Activated T-helper 1 cell treated with anti-CD3 and anti-CD28 coated beads, Interleukin-2, amount 50 U/mL, for 16 hours (primary cell): ENCODE data around the gene RPL3.

ENCODE experiments used
- DNase-seq, 2 donors: peaks; one replicate each; pipeline ENCODE4 v3.0.0-alpha.2; 2020; ENCODE audit warnings: low read depth in 1 of 2, low spot score in 1 of 2

RPL3 gene

DNA sequence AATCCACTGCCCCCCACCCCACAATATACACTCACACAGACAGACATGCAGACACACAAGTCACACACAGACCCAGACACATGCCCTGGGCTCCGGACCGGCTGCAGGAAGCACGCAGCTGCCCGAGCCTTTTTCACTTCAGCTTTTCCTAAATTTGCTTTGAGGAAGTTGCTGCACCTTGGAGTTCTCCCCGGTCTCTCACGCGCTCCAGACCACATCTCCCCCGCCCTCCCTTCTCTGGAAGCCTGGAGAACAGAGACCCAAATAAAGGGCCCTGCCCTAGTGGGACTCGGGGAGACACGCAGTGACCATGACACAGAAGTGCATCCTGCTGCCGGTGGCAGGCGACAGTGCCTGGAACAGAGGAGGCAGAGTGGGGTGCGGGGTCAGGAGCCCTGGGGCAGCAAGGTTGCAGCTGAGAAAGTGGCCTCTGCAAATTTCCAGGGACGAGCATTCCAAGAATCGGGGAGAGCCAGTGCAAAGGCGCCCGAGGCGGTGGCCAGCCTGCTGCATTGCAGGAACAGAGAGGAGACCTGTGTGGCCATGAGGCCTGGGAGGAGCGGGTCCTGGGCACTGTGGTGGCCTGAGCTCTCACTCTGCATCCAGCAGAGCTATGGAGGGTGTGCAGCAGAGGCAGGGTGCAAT is 19.1 kb downstream of the RPL3 start:
- no peak for DNase-seq

DNA sequence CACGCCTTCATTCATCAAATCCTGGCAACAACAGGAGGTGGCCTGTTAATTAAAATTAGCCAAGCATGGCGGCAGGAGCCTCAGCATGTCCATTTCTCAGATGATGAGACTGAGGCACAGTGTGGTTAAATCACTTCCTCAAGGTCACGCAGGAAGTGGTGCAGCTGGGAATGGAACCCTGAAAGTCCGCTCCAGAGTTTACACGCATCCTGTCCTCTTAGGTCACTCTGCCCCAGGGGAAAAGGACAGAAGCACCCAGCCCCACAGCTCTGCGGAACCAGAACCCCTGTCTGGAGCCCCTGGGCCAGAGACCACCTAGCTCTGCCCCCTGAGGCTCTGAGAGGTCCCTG is 19.6 kb downstream of the RPL3 start:
- no peak for DNase-seq

DNA sequence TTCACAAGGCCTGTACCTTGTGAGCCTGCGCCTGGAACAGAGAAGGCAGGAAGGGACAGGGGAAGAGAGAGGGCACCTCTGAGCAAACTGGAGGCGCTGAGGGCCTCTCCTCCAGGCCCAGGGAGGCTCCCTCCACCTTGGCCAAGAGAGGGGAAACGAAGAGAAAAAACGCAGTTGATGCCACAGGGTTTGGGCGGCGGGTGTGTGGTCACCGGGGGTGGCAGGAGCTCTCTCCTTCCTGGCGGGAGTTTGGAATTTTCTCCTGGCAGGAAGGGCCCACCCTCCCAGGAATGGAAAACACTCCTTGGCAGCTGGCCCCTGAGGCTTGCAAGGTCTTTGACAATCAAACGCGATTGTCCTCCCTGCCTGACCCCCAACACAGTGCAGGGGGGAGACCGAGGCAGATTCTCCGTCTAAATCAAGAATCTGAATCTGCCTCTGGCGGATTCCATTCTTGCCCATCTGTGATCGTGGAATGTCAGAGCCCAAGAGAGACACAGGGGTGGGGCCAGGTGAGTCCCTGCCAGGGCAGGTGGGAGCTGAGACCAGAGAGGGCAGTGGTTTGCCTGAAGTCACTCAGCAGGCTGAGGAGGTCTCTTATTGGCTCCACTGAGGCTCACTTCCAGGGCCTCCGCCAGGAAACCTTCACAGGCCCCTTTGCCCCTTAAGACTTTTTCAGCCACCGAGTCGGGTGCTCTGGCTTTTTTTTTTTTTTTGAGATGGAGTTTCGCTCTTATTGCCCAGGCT is 21.0 kb downstream of the RPL3 start:
- DNase-seq, result no peak

GRCh38 chr22:39297490-39298240 is 21.8 kb downstream of the RPL3 start:
- no peak for DNase-seq

GRCh38 chr22:39296981-39297489 is 22.4 kb downstream of the RPL3 start:
- DNase-seq, result no peak

GRCh38 chr22:39296535-39296934 is 22.9 kb downstream of the RPL3 start:
- DNase-seq, result no peak

DNA sequence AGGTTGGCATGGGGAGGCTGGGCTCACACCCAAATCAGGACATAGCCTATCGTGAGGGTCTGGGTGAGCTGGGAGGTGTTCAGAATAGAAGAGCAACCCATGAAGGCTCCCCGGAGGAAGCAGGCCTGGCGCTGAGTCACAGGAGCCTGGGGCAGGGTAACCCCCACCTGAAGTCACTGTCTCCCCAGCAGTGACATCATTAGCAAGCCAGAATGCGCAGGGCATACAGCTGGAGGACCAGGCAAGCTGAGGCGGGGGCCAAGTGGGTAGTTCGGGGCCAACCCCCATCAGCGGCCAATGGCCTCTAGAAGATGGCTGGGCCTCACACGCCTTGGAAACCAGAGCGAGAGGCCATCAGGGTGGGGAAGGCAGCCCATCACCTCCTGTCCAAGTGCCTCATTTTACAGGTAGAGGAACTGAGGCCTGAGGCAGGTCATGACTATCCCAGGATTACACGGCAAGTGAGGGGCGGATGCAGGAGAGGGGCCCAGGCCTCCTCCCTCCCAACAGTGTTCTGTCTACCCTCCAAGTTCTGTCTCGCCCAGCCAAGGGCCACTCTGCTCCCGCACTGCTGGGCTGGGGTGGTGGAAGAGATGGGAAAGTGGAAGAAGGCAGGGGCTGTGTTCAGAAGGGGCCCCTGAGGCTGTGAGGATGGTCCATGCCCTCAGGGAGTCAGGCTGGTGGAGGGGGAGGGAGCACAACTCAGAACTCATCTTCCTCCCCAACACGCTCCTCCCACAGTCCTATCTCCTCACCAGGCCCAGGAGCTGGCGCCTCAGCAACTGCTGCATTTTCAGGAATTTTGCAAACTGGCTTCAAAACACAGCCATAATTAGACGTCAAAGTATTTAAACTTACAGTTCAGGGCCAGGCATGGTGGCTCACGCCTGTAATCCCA is 24.6 kb downstream of the RPL3 start:
- DNase-seq, result no peak

DNA sequence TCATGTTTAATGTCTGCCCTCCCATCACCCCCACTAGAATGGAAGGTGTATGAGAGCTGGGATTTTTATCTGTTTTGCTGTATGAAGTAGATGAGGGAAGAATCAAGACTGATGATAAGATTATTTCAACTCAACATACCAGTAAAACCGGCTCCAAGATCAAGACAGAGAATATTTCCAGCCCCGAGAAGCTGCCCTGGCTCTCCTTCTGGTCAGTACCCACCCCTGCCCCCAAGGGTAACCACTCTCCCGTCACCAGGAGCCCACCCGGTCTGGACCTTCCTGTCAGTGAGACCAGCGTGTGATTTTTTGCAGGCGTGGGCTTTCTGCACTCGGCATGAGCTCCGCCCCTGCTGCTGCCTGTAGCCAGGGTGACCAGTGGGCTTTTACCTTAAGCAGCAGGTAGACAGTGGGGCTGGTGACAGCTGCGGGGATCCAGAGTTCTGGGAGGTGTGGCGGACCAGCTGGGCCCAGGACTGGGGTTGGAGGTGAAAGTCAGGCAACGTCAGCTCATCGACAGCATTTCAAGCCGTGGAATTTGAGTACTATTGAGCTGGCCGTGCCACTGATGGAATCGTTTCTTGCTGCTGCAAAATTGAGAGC is 25.6 kb downstream of the RPL3 start:
- no peak for DNase-seq

DNA sequence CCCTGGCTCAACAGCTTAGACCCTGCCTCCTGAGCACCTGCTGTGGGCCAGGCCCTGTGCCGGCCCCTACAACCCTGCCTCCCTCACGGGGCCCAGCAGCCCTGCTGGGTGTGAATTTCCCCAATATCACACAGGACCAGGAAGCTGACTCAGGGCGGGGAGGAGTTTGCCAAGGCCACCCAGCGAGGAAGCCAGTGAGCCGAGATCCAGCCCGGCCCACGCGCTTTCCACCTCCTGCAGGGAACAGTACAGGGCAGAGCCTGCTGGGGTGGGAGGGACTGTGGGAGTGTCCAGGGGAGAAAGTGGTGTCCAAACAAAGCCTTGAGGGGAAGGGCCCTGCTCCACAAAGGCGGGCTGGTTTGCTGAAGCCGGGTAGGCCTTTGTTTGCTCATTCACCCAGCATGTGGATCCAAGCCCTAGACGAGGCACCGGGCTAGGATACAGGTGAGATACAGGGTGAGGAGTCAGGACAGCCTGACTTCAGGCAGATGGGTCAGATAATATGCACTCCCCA is 26.8 kb downstream of the RPL3 start:
- no peak for DNase-seq

DNA sequence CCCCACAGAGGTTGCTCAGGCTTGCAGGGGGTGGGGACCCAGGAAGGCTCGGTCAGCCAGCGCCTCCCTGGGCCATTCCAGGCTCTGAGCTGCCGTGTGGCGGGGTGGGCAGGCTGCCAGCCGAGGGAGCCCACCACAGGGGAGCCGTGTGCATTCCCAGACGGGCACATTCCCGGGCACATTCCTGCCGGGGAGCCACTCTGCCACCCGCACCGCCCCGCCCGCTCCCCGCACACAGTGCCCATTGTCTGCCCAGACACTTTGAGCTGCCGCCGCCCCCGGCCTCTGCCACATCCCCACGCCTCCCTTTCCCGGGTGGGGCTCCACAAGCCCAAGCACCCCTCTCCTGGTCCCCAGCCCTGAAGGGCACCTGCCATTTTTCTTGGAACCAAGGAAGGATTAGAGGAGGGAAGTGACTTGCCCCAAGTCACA is 27.4 kb downstream of the RPL3 start:
- no peak for DNase-seq

DNA sequence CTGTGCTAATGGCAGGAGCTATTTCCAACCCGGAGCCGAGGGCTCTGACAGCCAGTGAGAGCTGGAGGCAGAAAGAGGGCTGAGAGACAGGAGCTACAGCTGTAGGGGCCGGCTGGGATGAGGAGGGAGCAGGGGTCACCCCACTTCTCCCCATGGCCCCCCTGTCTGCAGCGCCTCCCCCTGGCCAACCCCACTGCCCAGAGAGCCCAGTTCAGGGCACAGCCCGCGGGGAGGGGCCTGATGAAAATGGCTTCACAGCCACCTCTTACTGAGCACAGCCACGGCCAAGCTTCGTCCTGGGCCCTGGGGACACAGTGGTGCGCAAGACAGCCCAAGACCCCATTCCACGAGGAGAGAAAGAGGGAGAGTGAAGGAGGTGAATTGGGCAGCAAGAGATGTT is 27.9 kb downstream of the RPL3 start:
- DNase-seq, result no peak

DNA sequence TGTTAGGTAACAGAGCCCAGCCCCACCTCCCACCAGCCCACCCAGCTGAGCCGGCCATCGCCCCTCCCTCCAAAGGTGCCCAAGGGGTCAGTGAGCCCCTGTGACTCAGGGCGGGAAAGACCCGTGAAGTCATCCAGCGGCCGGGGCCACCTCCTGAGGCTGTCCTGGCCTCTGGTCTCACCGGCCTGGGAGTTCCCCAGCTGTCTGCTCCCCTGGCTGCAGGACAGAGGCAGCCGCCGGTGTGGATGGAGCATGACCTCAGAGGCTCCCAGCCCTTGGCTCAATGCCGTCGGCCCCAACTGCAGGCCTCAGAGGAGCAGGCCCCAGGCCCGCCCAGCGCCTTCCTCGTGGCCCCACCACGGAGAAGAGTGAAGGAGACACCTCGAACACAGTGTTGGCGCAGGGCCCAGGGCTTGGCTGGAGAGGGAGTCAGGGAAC is 28.7 kb downstream of the RPL3 start:
- DNase-seq, result no peak

DNA sequence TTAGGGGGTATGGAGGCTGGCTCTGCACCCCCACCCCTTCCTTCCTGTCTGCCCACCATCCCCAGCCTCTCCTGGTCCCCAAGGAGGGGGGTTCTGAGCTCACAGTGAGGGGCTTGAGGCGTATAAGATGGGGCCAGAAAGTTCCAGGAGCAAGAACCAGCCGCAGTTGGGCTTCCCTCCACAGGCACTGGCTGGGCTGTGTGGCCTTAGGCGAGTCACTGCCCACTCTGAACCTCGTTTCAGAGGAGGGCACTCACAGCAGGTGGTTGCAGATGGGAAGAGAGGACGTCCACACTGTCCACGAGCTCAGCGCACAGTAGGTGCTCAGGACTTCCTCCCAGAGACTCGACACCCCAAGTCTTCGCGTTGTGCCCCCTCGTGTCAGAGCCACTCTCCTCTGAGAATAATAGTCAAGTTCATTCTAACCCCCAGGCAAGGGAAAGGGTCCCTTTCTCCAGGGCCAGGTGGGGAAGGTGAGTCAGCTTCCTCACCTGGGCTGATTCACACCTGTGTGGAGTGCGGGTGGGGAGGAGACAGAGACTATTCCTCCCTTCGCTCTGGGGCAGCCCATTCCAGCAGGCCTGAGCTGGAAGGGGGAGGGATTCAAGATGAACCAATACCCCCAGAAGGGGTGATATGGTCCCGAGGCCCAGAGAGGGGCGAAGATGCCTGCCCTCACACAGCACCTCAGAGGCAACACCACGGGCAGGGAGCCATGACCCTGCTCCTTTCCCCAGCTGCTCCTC is 29.3 kb downstream of the RPL3 start:
- DNase-seq, result no peak

GRCh38 chr22:39289533-39289932 is 29.9 kb downstream of the RPL3 start:
- no peak for DNase-seq

DNA sequence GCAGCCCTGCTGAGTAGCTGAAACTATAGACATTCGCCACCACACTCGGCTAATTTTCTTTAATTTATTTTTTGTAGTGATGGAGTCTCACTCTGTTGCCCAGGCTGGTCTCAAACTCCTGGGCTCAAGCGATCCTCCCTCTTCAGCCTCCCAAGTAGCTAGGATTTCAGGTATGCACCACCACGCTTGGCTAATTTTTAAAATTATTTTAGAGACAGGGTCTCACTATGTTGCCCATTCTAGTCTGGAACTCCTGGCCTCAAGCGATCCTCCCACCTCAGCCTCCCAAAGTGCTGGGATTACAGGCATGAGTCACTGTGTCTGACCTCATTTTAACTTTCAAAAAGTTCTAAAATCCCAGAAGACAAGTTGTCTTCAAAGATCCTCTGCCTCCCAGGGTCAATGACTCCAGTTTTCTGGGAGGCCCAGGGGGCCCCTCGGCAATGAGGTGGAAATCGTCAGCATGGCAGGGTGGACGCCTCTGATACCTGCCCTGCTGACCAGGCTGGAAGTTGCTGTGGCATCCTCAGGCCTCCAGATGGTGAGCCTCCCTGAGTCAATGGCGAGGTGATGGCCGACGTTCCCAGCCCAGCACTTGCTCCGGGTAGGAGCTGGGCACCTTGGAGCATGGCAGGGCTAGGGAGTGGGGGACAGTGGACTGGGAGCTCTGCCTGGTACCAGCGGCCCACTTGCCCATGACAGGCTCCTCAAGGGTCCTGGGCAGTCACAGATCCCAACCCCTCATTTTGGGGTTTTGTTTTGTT is 31.1 kb downstream of the RPL3 start:
- no peak for DNase-seq

DNA sequence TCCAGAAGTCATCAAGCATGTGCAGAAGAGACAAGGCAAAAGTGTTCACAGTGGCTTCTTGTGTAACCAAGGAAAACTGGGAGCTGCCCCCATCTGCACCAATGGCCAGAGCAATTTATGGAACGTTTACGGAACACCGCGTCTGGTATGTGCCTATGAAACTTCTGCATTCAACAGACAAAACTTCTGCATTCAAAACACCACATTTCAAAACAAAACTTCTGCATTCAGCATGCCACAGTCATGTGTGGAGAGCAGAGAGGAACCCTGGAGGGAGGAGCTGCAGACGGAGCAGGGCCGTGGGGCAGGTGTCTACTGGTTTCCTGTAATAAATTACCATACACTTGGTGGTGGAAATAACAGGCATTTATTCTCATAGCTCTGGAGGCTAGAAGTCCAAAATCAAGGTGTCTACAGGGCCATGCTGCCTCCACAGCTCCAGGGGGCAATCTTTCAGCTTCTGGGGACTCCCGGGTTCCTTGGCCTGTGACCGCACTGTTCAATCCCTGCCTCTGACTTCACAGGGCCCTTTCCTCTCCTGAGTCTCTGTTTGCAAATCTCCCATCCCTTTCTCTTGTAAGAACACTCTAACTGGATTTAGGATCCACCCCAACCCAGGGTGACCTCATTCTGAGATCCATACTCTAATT is 32.2 kb downstream of the RPL3 start:
- no peak for DNase-seq

- no peak for DNase-seq
These were observed 34.4 kb downstream of the RPL3 start for GRCh38 chr22:39284983-39285382.
